HepG2 (cell line): ENCODE measurements around the gene DIS3L2. TPM values are rescaled to one million over a fixed set of nuclear protein-coding genes. Genes with fewer than 3 reads are reported as not detected.

ENCODE experiments used
- ATAC-seq: fragments of 200-7000 bp; cut with Tn5 transposase; 3 replicates; pipeline ENCODE4 v1.9.1; 2020; ENCODE audit warnings: mild to moderate bottlenecking, moderate library complexity
- BruUV-seq: library from RNA; stranded (reverse); fragments of 400-500 nt; replicated peaks from 2 replicates; lab custom pipeline; 2021; lab: Mats Ljungman, UMichigan
- CTCF ChIA-PET: fragments of 300-600 bp; formaldehyde crosslinking; extraction: SDS; loops from one replicate; lab custom pipeline; 2021; ENCODE audit warnings: low total read pairs, inconsistent platforms, low intra/inter-chr PET ratio; lab: Yijun Ruan, JAX
- POLR2A ChIA-PET: fragments of 350-600 bp; sonication (Branson Sonifier 250); formaldehyde crosslinking; loops from one replicate; lab custom pipeline; 2020; ENCODE audit warnings: antibody characterized with exemption, inconsistent platforms; lab: Yijun Ruan, JAX
- DNase-seq: peaks from one replicate; pipeline ENCODE4 v3.0.0-alpha.2; 2015; ENCODE audit warnings: low spot score
- FAIRE-seq: peaks from 3 replicates; lab custom pipeline; 2011; peaks lifted over from hg19 to GRCh38; lab: Jason Lieb, UNC
- H2AFZ ChIP-seq: one replicate; pipeline ENCODE4 v1.6.1; 2011; ENCODE audit warnings: low read length, inconsistent platforms
- H3K27ac ChIP-seq: fragments of 300-600 bp; 3 replicates; pipeline ENCODE4 v1.8.0; 2011; ENCODE audit warnings: mixed run types, mild to moderate bottlenecking, mixed read lengths, low read length, inconsistent platforms; ENCODE audit not compliant: insufficient read depth; ENCODE audit errors: extremely low read length
- H3K27me3 ChIP-seq, 2 experiments: fragments of 200-600 bp in 1 of 2; 2 replicates in 1 of 2; 3 replicates in 1 of 2; pipeline versions ENCODE4 v1.6.0 to v1.8.0; 2011; ENCODE audit warnings: low read length in 2 of 2, mild to moderate bottlenecking in 2 of 2, moderate library complexity in 2 of 2, inconsistent platforms in 1 of 2; ENCODE audit not compliant: insufficient read depth in 2 of 2, control insufficient read depth in 1 of 2
- H3K36me3 ChIP-seq, 2 experiments: fragments of 200-600 bp in 1 of 2; replicated peaks in 1 of 2; 2 replicates in 1 of 2; 3 replicates in 1 of 2; pipeline versions ENCODE4 v1.5.1 to v1.8.0; 2011; ENCODE audit warnings: low read length in 2 of 2, inconsistent platforms in 1 of 2; ENCODE audit not compliant: insufficient read depth in 2 of 2, control insufficient read depth in 1 of 2
- H3K4me1 ChIP-seq: 2 replicates; pipeline ENCODE4 v1.5.1; 2012; ENCODE audit warnings: low read length, inconsistent platforms; ENCODE audit not compliant: insufficient read depth
- H3K4me2 ChIP-seq: 2 replicates; pipeline ENCODE4 v1.6.0; 2011; ENCODE audit warnings: low read depth, low read length, inconsistent platforms
- H3K4me3 ChIP-seq, 3 experiments: fragments of 200-600 bp in 1 of 3; sonication (generic), shearing (Covaris generic) in 1 of 3; replicated peaks in 1 of 3; 2 replicates each; pipeline ENCODE4 v1.5.1; 2011 to 2016; ENCODE audit warnings: low read length in 3 of 3, inconsistent platforms in 2 of 3, low read depth in 2 of 3, mild to moderate bottlenecking in 2 of 3, control low read depth in 1 of 3, mixed read lengths in 1 of 3; ENCODE audit not compliant: insufficient read depth in 1 of 3
- H3K79me2 ChIP-seq: one replicate; pipeline ENCODE4 v1.6.1; 2011; ENCODE audit warnings: low read length, inconsistent platforms; ENCODE audit not compliant: insufficient read depth
- H3K9ac ChIP-seq: 2 replicates; pipeline ENCODE4 v1.6.0; 2011; ENCODE audit warnings: mild to moderate bottlenecking, low read depth, low read length, inconsistent platforms; ENCODE audit not compliant: insufficient read depth
- H3K9me3 ChIP-seq: 2 replicates; pipeline ENCODE4 v1.5.1; 2012; ENCODE audit warnings: mild to moderate bottlenecking, low read length
- H4K20me1 ChIP-seq: 2 replicates; pipeline ENCODE4 v1.6.0; 2011; ENCODE audit warnings: inconsistent platforms, mild to moderate bottlenecking, low read length, moderate library complexity; ENCODE audit not compliant: insufficient read depth
- MIER3 ChIP-seq: IDR thresholded peaks from 2 replicates; pipeline ENCODE4 v1.6.1; 2016; ENCODE audit warnings: missing compliant biosample characterization, borderline replicate concordance
- RAD51 ChIP-seq: fragments of 450-650 bp; IDR thresholded peaks from 2 replicates; pipeline ENCODE4 v1.6.1; 2016; ENCODE audit warnings: borderline replicate concordance
- SPEN ChIP-seq: sonication (generic); formaldehyde crosslinking; IDR thresholded peaks from 2 replicates; pipeline ENCODE4 v1.5.1; 2020; ENCODE audit warnings: low read depth, mild to moderate bottlenecking, missing genetic modification reagents
- ZFP36L1 ChIP-seq: sonication (generic); formaldehyde crosslinking; IDR thresholded peaks from 2 replicates; pipeline ENCODE4 v1.8.0; 2022; ENCODE audit warnings: mild to moderate bottlenecking, missing genetic modification reagents, moderate library complexity
- ZNF382 ChIP-seq: sonication (generic); formaldehyde crosslinking; IDR thresholded peaks from 2 replicates; pipeline ENCODE4 v1.5.0; 2020; ENCODE audit warnings: missing genetic modification reagents, mild to moderate bottlenecking, borderline replicate concordance
- WGBS: methylation state at CpG from one replicate; pipeline ENCODE4 v1.1.6; 2017; ENCODE audit warnings: low lambda C conversion rate; 5-methylcytosine and 5-hydroxymethylcytosine counted together
- in situ Hi-C: cut with HindIII; loops from 2 replicates; pipeline ENCODE4 v1.10.0; 2017; ENCODE audit warnings: low pct_unique_long_range_greater_than_20kb; ENCODE audit not compliant: extremely low pct_ligation_motif_present
- intact Hi-C: fragments of 100-400 bp; cut with micrococcal nuclease; formaldehyde crosslinking; loops from one replicate; pipeline ENCODE4 v1.10.0; 2022; ENCODE audit not compliant: unreplicated experiment
- polyA plus RNA-seq, 8 experiments: library from polyadenylated mRNA; depleted of rRNA in 3 of 8; stranded (reverse) in 7 of 8; unstranded in 1 of 8; fragments of >200 nt; fragmentation: Illumina TruSeq in 4 of 8; extraction: Trizol in 4 of 8; gene quantifications; 2 replicates each; pipeline versions ENCODE4 v1.2.1 to v1.2.3, GENCODE V29; 2011 to 2016; ENCODE audit warnings: low read depth in 4 of 8, missing spikeins in 1 of 8, mixed read lengths in 1 of 8; ENCODE audit not compliant: insufficient read depth in 1 of 8
- total RNA-seq, 5 experiments: library from RNA; depleted of rRNA; stranded (reverse); fragments of >200 nt; fragmentation: Illumina TruSeq; extraction: Trizol; gene quantifications; 2 replicates each; pipeline ENCODE4 v1.2.3, GENCODE V29; 2016; ENCODE audit warnings: low read depth in 1 of 5
- TF ChIP-seq, protein P1 (sequence below): sonication (generic); formaldehyde crosslinking; IDR thresholded peaks from 2 replicates; pipeline ENCODE4 v1.4.0; 2020; ENCODE audit warnings: missing genetic modification reagents, mild to moderate bottlenecking, borderline replicate concordance

DIS3L2 gene
- total and polyA plus RNA-seq, 2 of the 13 experiments (the other 11 are each of a cell fraction or from before 2014, with no cell fraction given), result 7.0 to 23.9 TPM

DNA sequence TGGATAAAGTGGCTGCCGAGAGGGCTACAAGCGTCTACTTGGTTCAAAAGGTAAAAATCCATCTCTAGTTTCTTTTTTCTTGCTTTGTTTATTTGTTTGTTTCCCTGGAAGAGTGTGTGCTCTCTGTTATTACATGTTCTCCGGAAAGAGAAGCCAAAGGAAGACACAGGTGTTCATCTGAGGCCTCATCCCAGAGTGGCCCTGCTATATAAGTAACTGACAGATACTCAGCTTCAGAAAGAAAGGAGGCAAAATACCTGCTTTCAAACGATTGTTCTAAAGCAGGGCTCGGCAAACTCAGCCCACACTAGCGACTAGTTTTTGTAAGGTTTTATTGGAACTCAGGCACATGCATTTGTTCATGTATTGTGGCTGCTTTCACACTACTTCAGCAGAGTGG lies 277.1 kb downstream of the DIS3L2 start:
- no peak overlapping the region for H2AFZ ChIP-seq
- H4K20me1 ChIP-seq, result no peaks in the 10 kb centered on the region
- H3K4me3 ChIP-seq, result no peak overlapping the region
- H3K27me3 ChIP-seq, result no peaks in the 10 kb centered on the region
- H3K27ac ChIP-seq, result no peak overlapping the region
- no TSS peak for BruUV-seq
- FAIRE-seq (no peak), ATAC-seq (no peak), DNase-seq (no peak)
- in situ Hi-C loops, result no loop called here
- no peak overlapping the region for H3K9ac ChIP-seq
- intact Hi-C loops, result no loop called here
- H3K9me3 ChIP-seq, result no peaks in the 10 kb centered on the region
- H3K4me2 ChIP-seq, result no peak overlapping the region
- ChIA-PET POLR2A (no interaction called here), CTCF (no interaction called here)
- 91% methylated on average over 6 of the region's 6 CpGs for WGBS
- TF ChIP-seq RAD51, result no peak
- TF ChIP-seq, protein P1, sequence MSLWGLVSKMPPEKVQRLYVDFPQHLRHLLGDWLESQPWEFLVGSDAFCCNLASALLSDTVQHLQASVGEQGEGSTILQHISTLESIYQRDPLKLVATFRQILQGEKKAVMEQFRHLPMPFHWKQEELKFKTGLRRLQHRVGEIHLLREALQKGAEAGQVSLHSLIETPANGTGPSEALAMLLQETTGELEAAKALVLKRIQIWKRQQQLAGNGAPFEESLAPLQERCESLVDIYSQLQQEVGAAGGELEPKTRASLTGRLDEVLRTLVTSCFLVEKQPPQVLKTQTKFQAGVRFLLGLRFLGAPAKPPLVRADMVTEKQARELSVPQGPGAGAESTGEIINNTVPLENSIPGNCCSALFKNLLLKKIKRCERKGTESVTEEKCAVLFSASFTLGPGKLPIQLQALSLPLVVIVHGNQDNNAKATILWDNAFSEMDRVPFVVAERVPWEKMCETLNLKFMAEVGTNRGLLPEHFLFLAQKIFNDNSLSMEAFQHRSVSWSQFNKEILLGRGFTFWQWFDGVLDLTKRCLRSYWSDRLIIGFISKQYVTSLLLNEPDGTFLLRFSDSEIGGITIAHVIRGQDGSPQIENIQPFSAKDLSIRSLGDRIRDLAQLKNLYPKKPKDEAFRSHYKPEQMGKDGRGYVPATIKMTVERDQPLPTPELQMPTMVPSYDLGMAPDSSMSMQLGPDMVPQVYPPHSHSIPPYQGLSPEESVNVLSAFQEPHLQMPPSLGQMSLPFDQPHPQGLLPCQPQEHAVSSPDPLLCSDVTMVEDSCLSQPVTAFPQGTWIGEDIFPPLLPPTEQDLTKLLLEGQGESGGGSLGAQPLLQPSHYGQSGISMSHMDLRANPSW (CRISPR knock-in tag), result no peak
- no peak for TF ChIP-seq MIER3 (CRISPR knock-in tag)
- no peak for TF ChIP-seq ZFP36L1 (CRISPR knock-in tag)
- TF ChIP-seq ZNF382 (CRISPR knock-in tag), result no peak
- no peak for TF ChIP-seq SPEN
- H3K4me1 ChIP-seq, result no peaks in the 10 kb centered on the region
- peaks cover 3 to 28% of the 10 kb centered on the region in 2 experiments; a peak in 3 of 5 replicates for H3K36me3 ChIP-seq
- no peaks in the 10 kb centered on the region for H3K79me2 ChIP-seq
